GM23338 (cell line): ENCODE data around the gene BCAS3. TPM values are rescaled to one million over a fixed set of nuclear protein-coding genes. Genes with fewer than 3 reads are reported as not detected.

Experiments used
- ATAC-seq: fragments of 200-7000 bp; cut with Tn5 transposase; 3 replicates; pipeline ENCODE4 v1.9.1; 2020
- DNase-seq: peaks from one replicate; pipeline ENCODE4 v3.0.0-alpha.2; 2015; ENCODE audit warnings: low spot score
- H2AFZ ChIP-seq: fragments of 200-600 bp; sonication (generic); 2 replicates; pipeline ENCODE4 v1.8.0; 2016; ENCODE audit warnings: antibody characterized with exemption, mild to moderate bottlenecking, moderate library complexity
- H3F3A ChIP-seq: fragments of 200-600 bp; sonication (generic); replicated peaks from 2 replicates; pipeline ENCODE4 v1.8.0; 2017; ENCODE audit warnings: antibody characterized with exemption, mixed run types, low read depth
- H3K27ac ChIP-seq: fragments of 200-600 bp; sonication (generic); 2 replicates; pipeline ENCODE4 v1.6.1; 2016; ENCODE audit warnings: low read depth
- H3K27me3 ChIP-seq: fragments of 200-600 bp; sonication (generic); 2 replicates; pipeline ENCODE4 v1.8.0; 2016; ENCODE audit warnings: mild to moderate bottlenecking, mixed run types, moderate library complexity; ENCODE audit not compliant: insufficient read depth
- H3K36me3 ChIP-seq: fragments of 200-600 bp; sonication (generic); 2 replicates; pipeline ENCODE4 v1.8.0; 2016; ENCODE audit warnings: mild to moderate bottlenecking; ENCODE audit not compliant: insufficient read depth
- H3K4me1 ChIP-seq: fragments of 200-600 bp; sonication (generic); 2 replicates; pipeline ENCODE4 v1.8.0; 2016; ENCODE audit warnings: mild to moderate bottlenecking, moderate library complexity; ENCODE audit not compliant: insufficient read depth
- H3K4me2 ChIP-seq: fragments of 200-600 bp; sonication (generic); 2 replicates; pipeline ENCODE4 v1.7.1; 2017; ENCODE audit warnings: mixed run types
- H3K4me3 ChIP-seq: fragments of 200-600 bp; sonication (generic); 2 replicates; pipeline ENCODE4 v1.6.1; 2016; ENCODE audit warnings: mixed run types
- H3K79me2 ChIP-seq: fragments of 200-600 bp; sonication (generic); replicated peaks from 2 replicates; pipeline ENCODE4 v1.8.0; 2017; ENCODE audit warnings: mild to moderate bottlenecking; ENCODE audit not compliant: insufficient read depth
- H3K9me2 ChIP-seq: fragments of 200-600 bp; sonication (generic); 2 replicates; pipeline ENCODE4 v1.8.0; 2017; ENCODE audit not compliant: insufficient read depth
- H4K20me1 ChIP-seq: fragments of 200-600 bp; sonication (generic); replicated peaks from 2 replicates; pipeline ENCODE4 v1.8.0; 2017; ENCODE audit warnings: mild to moderate bottlenecking; ENCODE audit not compliant: insufficient read depth
- H3K27ac Mint-ChIP-seq: 2 replicates; pipeline ENCODE4 v1.8.0; 2020; ENCODE audit warnings: inconsistent platforms, mild to moderate bottlenecking, moderate library complexity, mixed read lengths
- H3K27me3 Mint-ChIP-seq: 3 replicates; pipeline ENCODE4 v1.8.0; 2022; ENCODE audit warnings: low read depth, mild to moderate bottlenecking, moderate library complexity, mixed read lengths, inconsistent platforms; ENCODE audit not compliant: insufficient read depth, poor library complexity
- H3K36me3 Mint-ChIP-seq: 3 replicates; pipeline ENCODE4 v1.8.0; 2021; ENCODE audit warnings: low read depth, mild to moderate bottlenecking, inconsistent platforms, moderate library complexity, mixed read lengths
- H3K4me1 Mint-ChIP-seq: 3 replicates; pipeline ENCODE4 v1.8.0; 2020; ENCODE audit warnings: mild to moderate bottlenecking, inconsistent platforms, mixed read lengths
- H3K4me3 Mint-ChIP-seq: 3 replicates; pipeline ENCODE4 v1.8.0; 2021; ENCODE audit warnings: moderate library complexity, mild to moderate bottlenecking, inconsistent platforms, mixed read lengths
- H3K9me3 Mint-ChIP-seq: 3 replicates; pipeline ENCODE4 v1.8.0; 2020; ENCODE audit warnings: moderate library complexity, mild to moderate bottlenecking, inconsistent platforms, mixed read lengths
- CREB1 ChIP-seq: fragments of 250-450 bp; sonication (Bioruptor Pico); IDR thresholded peaks from 2 replicates; pipeline ENCODE4 v1.5.0; 2020; ENCODE audit warnings: low read depth, mild to moderate bottlenecking, moderate library complexity
- EZH2 ChIP-seq: fragments of 200-600 bp; sonication (generic); IDR thresholded peaks from one replicate; pipeline ENCODE4 v1.8.0; 2017; ENCODE audit warnings: antibody characterized with exemption, mild to moderate bottlenecking, low read depth; ENCODE audit not compliant: unreplicated experiment
- EZH2phosphoT487 ChIP-seq: fragments of 200-600 bp; sonication (generic); IDR thresholded peaks from one replicate; pipeline ENCODE4 v1.8.1; 2018; ENCODE audit warnings: antibody characterized with exemption; ENCODE audit not compliant: unreplicated experiment
- NANOG ChIP-seq: IDR thresholded peaks from 2 replicates; pipeline ENCODE4 v1.6.1; 2016; ENCODE audit warnings: antibody characterized with exemption, borderline replicate concordance
- POLR2AphosphoS5 ChIP-seq: IDR thresholded peaks from 2 replicates; pipeline ENCODE4 v1.6.1; 2016; ENCODE audit warnings: antibody characterized with exemption, low read depth
- STAT1 ChIP-seq: IDR thresholded peaks from one replicate; pipeline ENCODE4 v1.6.1; 2016; ENCODE audit warnings: antibody characterized with exemption; ENCODE audit not compliant: unreplicated experiment
- ZNF114 ChIP-seq: fragments of 250-450 bp; sonication (Bioruptor Pico); IDR thresholded peaks from 2 replicates; pipeline ENCODE4 v1.5.0; 2020; ENCODE audit warnings: mild to moderate bottlenecking, moderate library complexity
- polyA plus RNA-seq: library from polyadenylated mRNA; unstranded; fragments of >200 nt; fragmentation: Nextera tagmentation; extraction: Ambion mirVana; gene quantifications from 2 replicates; pipeline ENCODE4 v1.2.1, GENCODE V29; 2016
- total RNA-seq: library from RNA; depleted of rRNA; stranded (reverse); fragments of >200 nt; shearing (Covaris generic); gene quantifications from 2 replicates; pipeline ENCODE4 v1.2.3, GENCODE V29; 2014
- TF ChIP-seq, protein P1 (sequence below): fragments of 250-450 bp; sonication (Bioruptor Pico); IDR thresholded peaks from 2 replicates; pipeline ENCODE4 v1.5.0; 2020; ENCODE audit warnings: mild to moderate bottlenecking, moderate library complexity
- TF ChIP-seq, protein P2 (sequence below), 2 experiments: fragments of 200-600 bp in 1 of 2; sonication (generic) in 1 of 2; conservative IDR thresholded peaks; 2 replicates each; pipeline versions ENCODE4 v1.5.1 to v1.6.1; 2016 to 2017; ENCODE audit warnings: antibody characterized with exemption in 2 of 2, low read depth in 2 of 2, mild to moderate bottlenecking in 2 of 2, moderate library complexity in 1 of 2
- TF ChIP-seq, protein P3 (sequence below): IDR thresholded peaks from one replicate; pipeline ENCODE4 v1.6.1; 2018; ENCODE audit warnings: antibody characterized with exemption; ENCODE audit not compliant: unreplicated experiment

The BCAS3 gene
- total and polyA plus RNA-seq, 2 experiments from 2014 or later: 8.2 to 28.0 TPM

DNA sequence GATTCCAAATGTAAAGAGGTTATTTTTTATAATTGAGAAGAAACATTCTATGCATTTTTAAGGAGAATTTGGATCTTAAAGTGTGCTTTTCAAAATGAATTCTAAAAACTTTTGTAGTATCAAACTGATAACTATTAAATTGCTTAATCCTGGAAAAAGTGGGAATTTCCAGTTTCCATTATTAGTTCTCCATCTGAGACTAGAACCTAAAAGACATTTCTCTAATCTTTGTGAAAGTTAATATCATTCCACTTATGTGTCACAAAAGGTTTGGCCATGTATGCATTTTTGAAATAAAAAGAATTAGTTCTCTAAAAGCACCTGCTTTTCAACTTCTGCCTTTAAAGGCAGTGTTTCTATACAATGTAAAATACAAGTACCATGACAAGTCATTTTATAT is 155.0 kb downstream of the BCAS3 start:
- no peaks in the 10 kb centered on the region for H3K4me1 Mint-ChIP-seq

DNA sequence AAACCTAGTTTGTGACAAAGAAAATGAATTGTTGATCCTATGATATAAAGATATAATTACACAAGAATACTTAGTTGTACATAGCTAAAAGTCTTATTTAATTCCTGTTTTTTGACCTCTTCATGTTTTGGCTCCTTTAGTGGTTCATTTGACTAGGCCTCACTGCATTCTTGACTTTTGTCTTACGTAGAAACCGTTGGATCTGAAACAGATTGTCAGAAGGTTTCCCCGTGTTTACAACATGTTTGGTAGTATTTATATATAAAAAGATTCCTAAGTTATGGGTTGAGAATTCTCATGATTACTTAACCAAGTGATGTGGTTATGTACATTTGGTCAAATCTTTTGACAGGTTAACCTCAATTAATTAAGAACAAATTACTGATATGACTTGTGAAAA is 162.8 kb downstream of the BCAS3 start:
- H3K4me3 Mint-ChIP-seq: no peak overlapping the region
- H3K27ac Mint-ChIP-seq: no peak overlapping the region
- Histone ChIP-seq H2AFZ (no peak overlapping the region), H3K27me3 (no peaks in the 10 kb centered on the region), H4K20me1 (no peaks in the 10 kb centered on the region), H3F3A (no peaks in the 10 kb centered on the region), H3K4me3 (no peak overlapping the region), H3K36me3 (no peaks in the 10 kb centered on the region), H3K9me2 (no peaks in the 10 kb centered on the region), H3K27ac (no peak overlapping the region), H3K4me2 (no peak overlapping the region), H3K4me1 (no peaks in the 10 kb centered on the region), H3K79me2 (no peaks in the 10 kb centered on the region)
- no peaks in the 10 kb centered on the region for H3K9me3 Mint-ChIP-seq
- no peak for ATAC-seq
- no peaks in the 10 kb centered on the region for H3K4me1 Mint-ChIP-seq
- H3K36me3 Mint-ChIP-seq: no peaks in the 10 kb centered on the region
- H3K27me3 Mint-ChIP-seq: no peaks in the 10 kb centered on the region
- DNase-seq: no peak
- TF ChIP-seq, protein P1, sequence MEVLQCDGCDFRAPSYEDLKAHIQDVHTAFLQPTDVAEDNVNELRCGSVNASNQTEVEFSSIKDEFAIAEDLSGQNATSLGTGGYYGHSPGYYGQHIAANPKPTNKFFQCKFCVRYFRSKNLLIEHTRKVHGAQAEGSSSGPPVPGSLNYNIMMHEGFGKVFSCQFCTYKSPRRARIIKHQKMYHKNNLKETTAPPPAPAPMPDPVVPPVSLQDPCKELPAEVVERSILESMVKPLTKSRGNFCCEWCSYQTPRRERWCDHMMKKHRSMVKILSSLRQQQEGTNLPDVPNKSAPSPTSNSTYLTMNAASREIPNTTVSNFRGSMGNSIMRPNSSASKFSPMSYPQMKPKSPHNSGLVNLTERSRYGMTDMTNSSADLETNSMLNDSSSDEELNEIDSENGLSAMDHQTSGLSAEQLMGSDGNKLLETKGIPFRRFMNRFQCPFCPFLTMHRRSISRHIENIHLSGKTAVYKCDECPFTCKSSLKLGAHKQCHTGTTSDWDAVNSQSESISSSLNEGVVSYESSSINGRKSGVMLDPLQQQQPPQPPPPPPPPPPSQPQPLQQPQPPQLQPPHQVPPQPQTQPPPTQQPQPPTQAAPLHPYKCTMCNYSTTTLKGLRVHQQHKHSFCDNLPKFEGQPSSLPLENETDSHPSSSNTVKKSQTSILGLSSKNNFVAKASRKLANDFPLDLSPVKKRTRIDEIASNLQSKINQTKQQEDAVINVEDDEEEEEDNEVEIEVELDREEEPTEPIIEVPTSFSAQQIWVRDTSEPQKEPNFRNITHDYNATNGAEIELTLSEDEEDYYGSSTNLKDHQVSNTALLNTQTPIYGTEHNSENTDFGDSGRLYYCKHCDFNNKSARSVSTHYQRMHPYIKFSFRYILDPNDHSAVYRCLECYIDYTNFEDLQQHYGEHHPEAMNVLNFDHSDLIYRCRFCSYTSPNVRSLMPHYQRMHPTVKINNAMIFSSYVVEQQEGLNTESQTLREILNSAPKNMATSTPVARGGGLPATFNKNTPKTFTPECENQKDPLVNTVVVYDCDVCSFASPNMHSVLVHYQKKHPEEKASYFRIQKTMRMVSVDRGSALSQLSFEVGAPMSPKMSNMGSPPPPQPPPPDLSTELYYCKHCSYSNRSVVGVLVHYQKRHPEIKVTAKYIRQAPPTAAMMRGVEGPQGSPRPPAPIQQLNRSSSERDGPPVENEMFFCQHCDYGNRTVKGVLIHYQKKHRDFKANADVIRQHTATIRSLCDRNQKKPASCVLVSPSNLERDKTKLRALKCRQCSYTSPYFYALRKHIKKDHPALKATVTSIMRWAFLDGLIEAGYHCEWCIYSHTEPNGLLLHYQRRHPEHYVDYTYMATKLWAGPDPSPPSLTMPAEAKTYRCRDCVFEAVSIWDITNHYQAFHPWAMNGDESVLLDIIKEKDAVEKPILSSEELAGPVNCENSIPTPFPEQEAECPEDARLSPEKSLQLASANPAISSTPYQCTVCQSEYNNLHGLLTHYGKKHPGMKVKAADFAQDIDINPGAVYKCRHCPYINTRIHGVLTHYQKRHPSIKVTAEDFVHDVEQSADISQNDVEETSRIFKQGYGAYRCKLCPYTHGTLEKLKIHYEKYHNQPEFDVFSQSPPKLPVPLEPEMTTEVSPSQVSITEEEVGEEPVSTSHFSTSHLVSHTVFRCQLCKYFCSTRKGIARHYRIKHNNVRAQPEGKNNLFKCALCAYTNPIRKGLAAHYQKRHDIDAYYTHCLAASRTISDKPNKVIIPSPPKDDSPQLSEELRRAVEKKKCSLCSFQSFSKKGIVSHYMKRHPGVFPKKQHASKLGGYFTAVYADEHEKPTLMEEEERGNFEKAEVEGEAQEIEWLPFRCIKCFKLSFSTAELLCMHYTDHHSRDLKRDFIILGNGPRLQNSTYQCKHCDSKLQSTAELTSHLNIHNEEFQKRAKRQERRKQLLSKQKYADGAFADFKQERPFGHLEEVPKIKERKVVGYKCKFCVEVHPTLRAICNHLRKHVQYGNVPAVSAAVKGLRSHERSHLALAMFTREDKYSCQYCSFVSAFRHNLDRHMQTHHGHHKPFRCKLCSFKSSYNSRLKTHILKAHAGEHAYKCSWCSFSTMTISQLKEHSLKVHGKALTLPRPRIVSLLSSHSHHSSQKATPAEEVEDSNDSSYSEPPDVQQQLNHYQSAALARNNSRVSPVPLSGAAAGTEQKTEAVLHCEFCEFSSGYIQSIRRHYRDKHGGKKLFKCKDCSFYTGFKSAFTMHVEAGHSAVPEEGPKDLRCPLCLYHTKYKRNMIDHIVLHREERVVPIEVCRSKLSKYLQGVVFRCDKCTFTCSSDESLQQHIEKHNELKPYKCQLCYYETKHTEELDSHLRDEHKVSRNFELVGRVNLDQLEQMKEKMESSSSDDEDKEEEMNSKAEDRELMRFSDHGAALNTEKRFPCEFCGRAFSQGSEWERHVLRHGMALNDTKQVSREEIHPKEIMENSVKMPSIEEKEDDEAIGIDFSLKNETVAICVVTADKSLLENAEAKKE (CRISPR knock-in tag): no peak
- TF ChIP-seq ZNF114 (no peak), CREB1 (CRISPR knock-in tag) (no peak), STAT1 (no peak), EZH2phosphoT487 (no peak), POLR2AphosphoS5 (no peak)
- TF ChIP-seq, protein P2, sequence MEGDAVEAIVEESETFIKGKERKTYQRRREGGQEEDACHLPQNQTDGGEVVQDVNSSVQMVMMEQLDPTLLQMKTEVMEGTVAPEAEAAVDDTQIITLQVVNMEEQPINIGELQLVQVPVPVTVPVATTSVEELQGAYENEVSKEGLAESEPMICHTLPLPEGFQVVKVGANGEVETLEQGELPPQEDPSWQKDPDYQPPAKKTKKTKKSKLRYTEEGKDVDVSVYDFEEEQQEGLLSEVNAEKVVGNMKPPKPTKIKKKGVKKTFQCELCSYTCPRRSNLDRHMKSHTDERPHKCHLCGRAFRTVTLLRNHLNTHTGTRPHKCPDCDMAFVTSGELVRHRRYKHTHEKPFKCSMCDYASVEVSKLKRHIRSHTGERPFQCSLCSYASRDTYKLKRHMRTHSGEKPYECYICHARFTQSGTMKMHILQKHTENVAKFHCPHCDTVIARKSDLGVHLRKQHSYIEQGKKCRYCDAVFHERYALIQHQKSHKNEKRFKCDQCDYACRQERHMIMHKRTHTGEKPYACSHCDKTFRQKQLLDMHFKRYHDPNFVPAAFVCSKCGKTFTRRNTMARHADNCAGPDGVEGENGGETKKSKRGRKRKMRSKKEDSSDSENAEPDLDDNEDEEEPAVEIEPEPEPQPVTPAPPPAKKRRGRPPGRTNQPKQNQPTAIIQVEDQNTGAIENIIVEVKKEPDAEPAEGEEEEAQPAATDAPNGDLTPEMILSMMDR (conservative IDR thresholded peaks at IDR 0.05; ENCODE audit: low read depth in 2 of 2): no peak

More for the DNA sequence above, 155.0 kb downstream of the BCAS3 start:
- Mint-ChIP-seq H3K27ac (no peak overlapping the region), H3K27me3 (no peaks in the 10 kb centered on the region), H3K9me3 (no peaks in the 10 kb centered on the region), H3K4me3 (no peak overlapping the region), H3K36me3 (no peaks in the 10 kb centered on the region)
- Histone ChIP-seq H3K9me2 (no peaks in the 10 kb centered on the region), H3K4me2 (no peak overlapping the region), H3K27me3 (no peaks in the 10 kb centered on the region), H2AFZ (no peak overlapping the region), H3K36me3 (no peaks in the 10 kb centered on the region), H4K20me1 (no peaks in the 10 kb centered on the region), H3F3A (no peaks in the 10 kb centered on the region), H3K4me3 (no peak overlapping the region), H3K79me2 (no peaks in the 10 kb centered on the region), H3K27ac (no peak overlapping the region), H3K4me1 (no peaks in the 10 kb centered on the region)
- no peak for ATAC-seq
- DNase-seq: no peak
- TF ChIP-seq ZNF114 (no peak), EZH2phosphoT487 (no peak), POLR2AphosphoS5 (no peak), CREB1 (CRISPR knock-in tag) (no peak), NANOG (no peak), EZH2 (no peak)
- TF ChIP-seq, protein P3, sequence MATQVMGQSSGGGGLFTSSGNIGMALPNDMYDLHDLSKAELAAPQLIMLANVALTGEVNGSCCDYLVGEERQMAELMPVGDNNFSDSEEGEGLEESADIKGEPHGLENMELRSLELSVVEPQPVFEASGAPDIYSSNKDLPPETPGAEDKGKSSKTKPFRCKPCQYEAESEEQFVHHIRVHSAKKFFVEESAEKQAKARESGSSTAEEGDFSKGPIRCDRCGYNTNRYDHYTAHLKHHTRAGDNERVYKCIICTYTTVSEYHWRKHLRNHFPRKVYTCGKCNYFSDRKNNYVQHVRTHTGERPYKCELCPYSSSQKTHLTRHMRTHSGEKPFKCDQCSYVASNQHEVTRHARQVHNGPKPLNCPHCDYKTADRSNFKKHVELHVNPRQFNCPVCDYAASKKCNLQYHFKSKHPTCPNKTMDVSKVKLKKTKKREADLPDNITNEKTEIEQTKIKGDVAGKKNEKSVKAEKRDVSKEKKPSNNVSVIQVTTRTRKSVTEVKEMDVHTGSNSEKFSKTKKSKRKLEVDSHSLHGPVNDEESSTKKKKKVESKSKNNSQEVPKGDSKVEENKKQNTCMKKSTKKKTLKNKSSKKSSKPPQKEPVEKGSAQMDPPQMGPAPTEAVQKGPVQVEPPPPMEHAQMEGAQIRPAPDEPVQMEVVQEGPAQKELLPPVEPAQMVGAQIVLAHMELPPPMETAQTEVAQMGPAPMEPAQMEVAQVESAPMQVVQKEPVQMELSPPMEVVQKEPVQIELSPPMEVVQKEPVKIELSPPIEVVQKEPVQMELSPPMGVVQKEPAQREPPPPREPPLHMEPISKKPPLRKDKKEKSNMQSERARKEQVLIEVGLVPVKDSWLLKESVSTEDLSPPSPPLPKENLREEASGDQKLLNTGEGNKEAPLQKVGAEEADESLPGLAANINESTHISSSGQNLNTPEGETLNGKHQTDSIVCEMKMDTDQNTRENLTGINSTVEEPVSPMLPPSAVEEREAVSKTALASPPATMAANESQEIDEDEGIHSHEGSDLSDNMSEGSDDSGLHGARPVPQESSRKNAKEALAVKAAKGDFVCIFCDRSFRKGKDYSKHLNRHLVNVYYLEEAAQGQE: no peak
